ENCODE measurements around the gene SLC6A18. TPM values are rescaled to one million over a fixed set of nuclear protein-coding genes. Genes with fewer than 3 reads are reported as not detected.

Gene SLC6A18
- total and polyA plus RNA-seq, 2 of the 13 experiments (the other 11 are each of a cell fraction or from before 2014, with no cell fraction given), result not detected

GRCh38 chr5:1185629-1186350 lies 39.4 kb upstream of the SLC6A18 start:
- ATAC-seq (peak; percentile 50), FAIRE-seq (peak; percentile 89), DNase-seq (ENCODE audit: low spot score) (peak; percentile 84)
- Histone ChIP-seq H3K9ac (ENCODE audit: insufficient read depth, low read depth, low read length) (peak overlapping the region; percentile 40), H3K9me3 (ENCODE audit: low read length) (no peaks in the 10 kb centered on the region), H4K20me1 (ENCODE audit: insufficient read depth, low read length) (no peaks in the 10 kb centered on the region), H3K4me2 (ENCODE audit: low read depth, low read length) (peak overlapping the region; percentile 64), H3K27me3 (ENCODE audit: control insufficient read depth in 1 of 2, insufficient read depth in 2 of 2, low read length in 2 of 2) (no peaks in the 10 kb centered on the region; a peak in 1 of 5 replicates), H3K4me1 (ENCODE audit: insufficient read depth, low read length) (peaks cover 90% of the 10 kb centered on the region), H2AFZ (ENCODE audit: low read length) (no peak overlapping the region), H3K79me2 (ENCODE audit: insufficient read depth, low read length) (no peaks in the 10 kb centered on the region), H3K27ac (ENCODE audit: extremely low read length, insufficient read depth, low read length) (peak overlapping the region; percentile 66), H3K36me3 (replicated peaks in 1 of 2; ENCODE audit: control insufficient read depth in 1 of 2, insufficient read depth in 2 of 2, low read length in 2 of 2) (no peaks in the 10 kb centered on the region), H3K4me3 (replicated peaks in 1 of 3; ENCODE audit: insufficient read depth in 1 of 3, low read depth in 2 of 3, low read length in 3 of 3) (peak overlapping the region in 2 of 3 experiments; percentile 5 to 52; a peak in 4 of 6 replicates)
- 5% methylated on average over 6 of the region's 12 CpGs for WGBS (ENCODE audit: low lambda C conversion rate)
- no TSS peak for BruUV-seq (replicated peaks)
- ChIA-PET POLR2A (interaction anchor here (0.8 to 3.6 kb wide), 7 partner anchors 10 to 79 kb away, joined by 3 to 47 read pairs (median 6); partner anchors contain the start of gene SLC6A19), CTCF (ENCODE audit: low intra/inter-chr PET ratio, low total read pairs) (interaction anchor here (1.0 kb wide), 1 partner anchor 18 kb away, joined by 3 read pairs; no protein-coding TSS in a partner anchor)
- intact Hi-C loops (cut with micrococcal nuclease; ENCODE audit: unreplicated experiment), result loop anchor here (1.0 kb wide), 1 partner anchor 15 kb away; no protein-coding TSS in a partner anchor
- in situ Hi-C loops (cut with HindIII; ENCODE audit: extremely low pct_ligation_motif_present, low pct_unique_long_range_greater_than_20kb), result no loop called here
- TF ChIP-seq RARA (CRISPR knock-in tag; IDR thresholded peaks at IDR 0.05) (peak; percentile 89), ZNF552 (CRISPR knock-in tag; IDR thresholded peaks at IDR 0.05; ENCODE audit: borderline replicate concordance) (0 out of 2 replicates have a peak, but pooled peaks have one; percentile 69), ZNF646 (CRISPR knock-in tag; IDR thresholded peaks at IDR 0.05) (no peak), JUN (CRISPR knock-in tag; IDR thresholded peaks at IDR 0.05) (no peak), HINFP (CRISPR knock-in tag; IDR thresholded peaks at IDR 0.05; ENCODE audit: low read depth) (peak; percentile 51; the same call in 1 of the 2 replicates), ERF (CRISPR knock-in tag; IDR thresholded peaks at IDR 0.05) (peak; percentile 52; the same call in 1 of the 2 replicates), ZNF234 (CRISPR knock-in tag; conservative IDR thresholded peaks at IDR 0.05) (no peak), GLI4 (CRISPR knock-in tag; IDR thresholded peaks at IDR 0.05; ENCODE audit: borderline replicate concordance) (no peak), ZFAT (CRISPR knock-in tag; conservative IDR thresholded peaks at IDR 0.05) (no peak), ZNF629 (CRISPR knock-in tag; conservative IDR thresholded peaks at IDR 0.05) (0 out of 2 replicates have a peak, but pooled peaks have one; percentile 7), ZFX (CRISPR knock-in tag; IDR thresholded peaks at IDR 0.05; ENCODE audit: low read depth) (peak; percentile 86), DRAP1 (CRISPR knock-in tag; IDR thresholded peaks at IDR 0.05) (peak; percentile 29; the same call in 1 of the 2 replicates), NFATC3 (CRISPR knock-in tag; IDR thresholded peaks at IDR 0.05) (no peak), RBFOX2 (IDR thresholded peaks at IDR 0.05; ENCODE audit: low read depth, low read length) (peak; percentile 62), JARID2 (CRISPR knock-in tag; IDR thresholded peaks at IDR 0.05; ENCODE audit: insufficient replicate concordance) (no peak)

Measured in HepG2 (cell line).